Brain microvascular endothelial cell (primary cell): ENCODE data around the gene SHISA7.

Source experiments
- DNase-seq: peaks from one replicate; pipeline ENCODE4 v3.0.0-alpha.2; 2020
- H3K27ac ChIP-seq: fragments of 250-450 bp; sonication (Bioruptor Pico); 2 replicates; pipeline ENCODE4 v1.5.1; 2020; ENCODE audit warnings: mild to moderate bottlenecking, moderate library complexity
- H3K27me3 ChIP-seq: fragments of 250-450 bp; sonication (Bioruptor Pico); replicated peaks from 2 replicates; pipeline ENCODE4 v1.5.1; 2020; ENCODE audit warnings: mild to moderate bottlenecking
- H3K36me3 ChIP-seq: fragments of 250-450 bp; sonication (Bioruptor Pico); replicated peaks from 2 replicates; pipeline ENCODE4 v1.5.1; 2020; ENCODE audit warnings: mild to moderate bottlenecking
- H3K4me3 ChIP-seq: 2 replicates; pipeline ENCODE4 v1.5.1; 2011; ENCODE audit warnings: low read depth, mild to moderate bottlenecking, control low read depth, low read length, moderate library complexity
- in situ Hi-C: cut with HindIII; loops from 2 replicates; pipeline ENCODE4 v1.10.0; 2017; ENCODE audit warnings: low sequenced_read_pairs, low pct_ligation_motif_present
- TF ChIP-seq, protein P1 (sequence below): IDR thresholded peaks from 2 replicates; pipeline ENCODE4 v1.5.1; 2011; ENCODE audit warnings: low read depth, mild to moderate bottlenecking, moderate library complexity, low read length, control low read depth, inconsistent platforms; ENCODE audit errors: missing control alignments

The SHISA7 gene

DNA sequence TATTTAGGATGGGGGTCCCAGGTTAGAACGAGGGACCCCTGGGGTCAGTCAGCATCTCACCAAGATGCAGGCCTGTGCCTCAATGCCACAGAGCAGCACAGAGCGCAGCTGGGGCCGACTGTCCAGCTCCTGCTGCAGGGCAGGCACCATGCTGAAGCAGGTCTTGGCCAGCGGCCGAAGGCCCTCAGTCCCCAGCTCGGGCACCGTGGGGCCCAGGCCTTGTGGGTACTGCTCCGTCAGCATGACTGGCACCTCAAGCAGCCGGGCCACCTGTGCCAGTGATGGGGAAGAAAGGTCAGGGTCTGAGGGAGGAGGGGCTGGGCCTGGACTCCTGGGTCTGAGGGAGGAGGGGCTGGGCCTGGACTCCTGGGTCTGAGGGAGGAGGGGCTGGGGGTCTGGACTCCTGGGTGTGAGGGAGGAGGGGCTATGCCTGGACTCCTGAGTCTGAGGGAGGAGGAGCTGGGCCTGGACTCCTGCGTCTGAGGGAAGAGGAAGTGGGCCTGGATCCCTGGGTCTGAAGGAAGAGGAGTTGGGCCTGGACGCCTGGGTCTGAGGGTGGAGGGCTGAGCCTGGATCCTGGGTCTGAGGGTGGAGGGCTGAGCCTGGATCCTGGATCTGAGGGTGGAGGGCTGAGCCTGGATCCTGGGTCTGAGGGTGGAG, 12.6 kb upstream of the SHISA7 start:
- Histone ChIP-seq H3K36me3 (no peaks in the 10 kb centered on the region), H3K27ac (no peak overlapping the region), H3K27me3 (peaks cover 14% of the 10 kb centered on the region), H3K4me3 (no peak overlapping the region)
- DNase-seq: no peak
- TF ChIP-seq, protein P1, sequence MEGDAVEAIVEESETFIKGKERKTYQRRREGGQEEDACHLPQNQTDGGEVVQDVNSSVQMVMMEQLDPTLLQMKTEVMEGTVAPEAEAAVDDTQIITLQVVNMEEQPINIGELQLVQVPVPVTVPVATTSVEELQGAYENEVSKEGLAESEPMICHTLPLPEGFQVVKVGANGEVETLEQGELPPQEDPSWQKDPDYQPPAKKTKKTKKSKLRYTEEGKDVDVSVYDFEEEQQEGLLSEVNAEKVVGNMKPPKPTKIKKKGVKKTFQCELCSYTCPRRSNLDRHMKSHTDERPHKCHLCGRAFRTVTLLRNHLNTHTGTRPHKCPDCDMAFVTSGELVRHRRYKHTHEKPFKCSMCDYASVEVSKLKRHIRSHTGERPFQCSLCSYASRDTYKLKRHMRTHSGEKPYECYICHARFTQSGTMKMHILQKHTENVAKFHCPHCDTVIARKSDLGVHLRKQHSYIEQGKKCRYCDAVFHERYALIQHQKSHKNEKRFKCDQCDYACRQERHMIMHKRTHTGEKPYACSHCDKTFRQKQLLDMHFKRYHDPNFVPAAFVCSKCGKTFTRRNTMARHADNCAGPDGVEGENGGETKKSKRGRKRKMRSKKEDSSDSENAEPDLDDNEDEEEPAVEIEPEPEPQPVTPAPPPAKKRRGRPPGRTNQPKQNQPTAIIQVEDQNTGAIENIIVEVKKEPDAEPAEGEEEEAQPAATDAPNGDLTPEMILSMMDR: no peak
- in situ Hi-C loops: no loop called here

DNA sequence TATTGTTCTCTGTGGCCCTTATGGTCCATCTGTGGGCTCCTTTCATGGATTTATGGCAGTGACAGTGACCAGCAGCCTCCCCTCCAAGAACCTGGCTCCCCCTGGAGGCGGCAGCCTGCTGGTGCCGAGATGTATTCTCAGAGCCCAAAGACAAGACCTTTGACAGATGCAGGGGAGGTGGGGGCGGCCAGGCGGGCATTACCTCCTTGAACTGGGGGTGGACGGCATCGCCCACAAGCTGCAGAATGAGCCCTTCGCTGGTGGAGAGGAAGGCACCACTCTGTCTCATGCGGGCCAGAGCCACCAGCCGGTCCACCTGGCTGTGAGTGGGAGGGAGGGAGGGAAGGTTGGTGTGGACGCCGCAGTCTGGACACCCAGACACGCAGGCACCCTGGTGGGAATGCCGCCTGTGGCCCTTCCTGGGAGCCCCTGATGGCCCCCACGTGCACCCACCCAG, 11.7 kb upstream of the SHISA7 start:
- DNase-seq: no peak
- H3K36me3 ChIP-seq: no peaks in the 10 kb centered on the region
- peaks cover 14% of the 10 kb centered on the region for H3K27me3 ChIP-seq
- H3K4me3 ChIP-seq: no peak overlapping the region
- no peak overlapping the region for H3K27ac ChIP-seq
- TF ChIP-seq, protein P1: peak; percentile 90
- in situ Hi-C loops: no loop called here

DNA sequence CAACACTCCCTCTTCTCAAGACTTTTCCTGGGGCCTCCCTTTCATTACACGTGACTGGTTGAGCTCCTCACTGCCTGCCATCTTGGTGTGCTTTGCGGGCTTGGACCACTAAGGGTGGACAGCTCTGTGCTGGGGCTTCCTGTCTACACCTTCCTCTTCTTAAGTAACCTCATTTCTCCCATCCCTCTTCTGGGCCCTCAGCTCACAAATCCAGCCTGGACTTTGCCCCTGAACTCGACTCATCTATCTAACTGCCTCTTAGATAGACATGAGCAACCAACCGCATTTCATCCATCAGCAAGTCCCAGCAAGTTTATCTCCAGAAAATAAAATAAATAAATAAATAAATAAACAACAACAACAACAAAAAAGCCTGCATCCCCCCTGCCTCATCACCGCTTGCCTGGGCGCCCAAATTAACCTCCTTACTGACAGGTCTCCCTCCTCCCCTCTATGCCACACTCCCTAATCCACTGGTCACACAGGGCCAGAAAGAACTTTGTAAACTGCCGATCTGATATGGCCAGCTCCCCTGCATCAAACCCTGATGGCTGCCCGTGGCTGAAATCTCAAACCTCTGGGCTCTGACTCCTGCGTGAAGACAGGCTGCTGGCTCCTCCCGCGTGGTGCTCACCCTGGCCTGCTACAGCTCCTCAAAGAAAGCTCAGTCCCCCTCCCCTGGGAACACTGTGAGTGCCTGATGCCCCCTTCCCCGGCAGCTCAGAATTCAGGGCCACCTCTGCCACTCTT, 10.6 kb upstream of the SHISA7 start:
- H3K27me3 ChIP-seq: peaks cover 14% of the 10 kb centered on the region
- TF ChIP-seq, protein P1: no peak
- no peak overlapping the region for H3K27ac ChIP-seq
- no peaks in the 10 kb centered on the region for H3K36me3 ChIP-seq
- in situ Hi-C loops: no loop called here
- no peak overlapping the region for H3K4me3 ChIP-seq
- no peak for DNase-seq

DNA sequence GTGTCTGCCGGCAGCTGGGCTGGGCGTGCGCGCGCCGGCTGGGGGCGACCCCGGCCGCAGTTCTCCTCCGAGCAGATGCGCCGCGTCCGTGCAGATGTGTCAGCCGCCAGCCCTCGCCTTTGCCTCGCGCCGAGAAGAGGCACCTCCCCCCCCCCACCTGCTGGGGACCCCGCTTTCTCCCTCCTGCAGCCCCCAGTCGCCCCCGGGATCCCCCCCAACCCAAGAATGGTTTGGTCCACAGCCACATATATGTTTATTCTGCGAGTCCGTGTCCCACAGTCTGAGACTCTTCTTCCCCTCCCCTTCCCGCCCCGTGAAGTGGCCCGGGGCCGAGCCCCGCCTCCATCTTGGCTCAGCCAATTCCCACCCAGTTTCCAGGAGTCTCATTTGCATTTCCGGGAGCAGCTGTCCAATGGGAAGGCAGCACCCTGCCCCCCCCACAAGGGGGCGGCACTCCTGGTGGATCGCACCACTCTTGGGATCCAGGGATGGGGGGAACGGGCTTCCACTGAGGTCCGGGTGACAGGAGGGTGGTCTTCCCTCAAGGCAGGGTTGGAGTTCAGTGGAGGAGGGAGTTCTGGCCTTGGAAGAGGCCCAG, 9.7 kb upstream of the SHISA7 start:
- no peak overlapping the region for H3K27ac ChIP-seq
- in situ Hi-C loops: no loop called here
- TF ChIP-seq, protein P1: peak; percentile 5
- H3K36me3 ChIP-seq: no peaks in the 10 kb centered on the region
- peak overlapping the region; percentile 15 for H3K4me3 ChIP-seq
- H3K27me3 ChIP-seq: peaks cover 14% of the 10 kb centered on the region
- peak; percentile 75 for DNase-seq

DNA sequence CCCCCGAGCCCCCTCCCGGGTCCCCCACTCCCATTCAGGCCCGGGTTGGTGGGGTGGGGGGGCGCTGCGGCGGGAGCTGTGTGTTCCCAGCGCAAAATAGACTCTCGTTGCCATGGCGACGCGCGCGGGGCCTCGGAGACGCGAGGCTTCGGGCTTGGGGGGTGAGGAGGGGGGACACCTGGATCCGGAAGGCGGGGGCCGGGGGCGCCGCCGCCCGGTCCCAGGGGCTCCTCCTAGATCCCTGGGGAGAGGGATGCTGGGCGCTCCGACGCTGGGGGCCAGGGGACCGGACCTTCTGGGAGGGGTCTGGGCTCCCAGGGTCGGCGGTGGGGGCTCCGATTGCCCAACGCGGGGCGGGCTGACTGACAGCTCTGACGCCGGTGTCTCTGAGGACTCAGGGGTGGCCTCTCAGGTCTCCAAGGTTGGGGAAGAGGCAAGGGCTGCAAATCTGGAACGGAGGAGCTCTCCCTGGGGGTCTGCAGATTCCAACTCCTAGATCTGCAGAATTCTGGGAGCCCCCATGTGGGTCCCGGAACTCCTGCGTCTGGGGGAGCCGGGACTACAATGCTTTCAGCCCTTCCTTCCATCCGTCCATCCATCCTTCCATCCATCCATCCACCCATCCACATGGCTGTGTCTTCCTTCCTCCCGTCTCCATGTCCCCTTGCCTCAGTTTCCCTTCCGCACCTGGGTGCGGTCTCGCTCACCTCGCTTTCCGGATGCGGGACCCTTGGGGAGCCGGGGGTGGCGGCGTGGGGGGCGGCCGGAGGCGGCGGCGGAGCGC, 9.1 kb upstream of the SHISA7 start:
- in situ Hi-C loops: no loop called here
- peaks cover 15% of the 10 kb centered on the region for H3K27me3 ChIP-seq
- DNase-seq: no peak

More for the DNA sequence above, 9.1 kb upstream of the SHISA7 start:
- Histone ChIP-seq H3K27ac (no peak overlapping the region), H3K4me3 (peak overlapping the region; percentile 15), H3K36me3 (no peaks in the 10 kb centered on the region)
- TF ChIP-seq, protein P1: no peak
